T-helper 2 cell (primary cell): ENCODE results near the gene HS3ST6.
A peak's percentile ranks its signal among the peaks of the same experiment; 100 is the strongest.
"Not testable (repeated sequence)": the region's sequence is repeated elsewhere in the genome, so short reads cannot be mapped to it uniquely, and the experiment has no call there.

Source experiments
- DNase-seq, 5 experiments: peaks; one replicate each; pipeline versions ENCODE4 v3.0.0 to v3.0.0-alpha.2; 2012 to 2022

HS3ST6 gene

GRCh38 chr16:1876066-1876465, 42.1 kb downstream of the HS3ST6 start:
- not testable (repeated sequence) for DNase-seq

GRCh38 chr16:1874854-1875253, 43.4 kb downstream of the HS3ST6 start:
- no peak for DNase-seq

GRCh38 chr16:1871974-1872635, 46.1 kb downstream of the HS3ST6 start, which contains the start of gene MEIOB:
Gene MEIOB, minus strand, starts transcription at chr16:1872164. Its CDS starts 3,989 bp downstream, at chr16:1868175.
- peak in 2 of 5 experiments; percentile 14 to 15 for DNase-seq

- no peak for DNase-seq
These were observed 47.7 kb downstream of the HS3ST6 start for GRCh38 chr16:1870365-1871082.

- no peak for DNase-seq
These were observed 52.1 kb downstream of the HS3ST6 start for GRCh38 chr16:1865902-1866690.

GRCh38 chr16:1863681-1864460, 54.3 kb downstream of the HS3ST6 start:
- peak in 2 of 5 experiments; percentile 9 to 48 for DNase-seq

GRCh38 chr16:1862394-1862793, 55.8 kb downstream of the HS3ST6 start:
- DNase-seq, result no peak

GRCh38 chr16:1861730-1862129, 56.5 kb downstream of the HS3ST6 start:
- peak in 1 of 5 experiments; percentile 22 for DNase-seq
